Epithelial cell of esophagus (primary cell): Measurements from ENCODE around the gene NOTCH2.

Source experiments
- DNase-seq: peaks from one replicate; pipeline ENCODE4 v3.0.0; 2010; ENCODE audit warnings: low read depth
- H3K4me3 ChIP-seq: 2 replicates; pipeline ENCODE4 v1.5.1; 2011; ENCODE audit warnings: mild to moderate bottlenecking, low read length, control low read depth
- TF ChIP-seq, protein P1 (sequence below): IDR thresholded peaks from 2 replicates; pipeline ENCODE4 v1.5.1; 2011; ENCODE audit warnings: low read depth, mild to moderate bottlenecking, low read length, control low read depth, inconsistent platforms; ENCODE audit not compliant: insufficient read depth; ENCODE audit errors: missing control alignments

NOTCH2 gene

DNA sequence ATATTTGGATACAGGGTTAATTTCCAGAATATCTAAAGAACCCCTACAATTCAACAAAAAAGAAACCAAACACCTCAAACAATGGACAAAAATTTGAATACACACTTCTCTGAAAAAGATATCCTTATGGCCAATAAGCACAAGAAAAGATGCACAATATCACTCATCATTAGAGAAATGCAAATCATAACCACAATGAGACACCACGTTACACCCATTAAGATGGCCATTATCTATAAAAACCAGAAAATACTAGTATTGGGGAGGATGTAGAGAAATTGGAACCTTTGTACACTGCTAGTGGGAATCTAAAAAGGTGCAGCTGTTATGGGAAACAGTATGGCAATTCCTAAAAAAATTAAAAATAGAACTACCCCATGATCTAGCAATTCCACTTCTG lies 178.1 kb downstream of the NOTCH2 start:
- TF ChIP-seq, protein P1, sequence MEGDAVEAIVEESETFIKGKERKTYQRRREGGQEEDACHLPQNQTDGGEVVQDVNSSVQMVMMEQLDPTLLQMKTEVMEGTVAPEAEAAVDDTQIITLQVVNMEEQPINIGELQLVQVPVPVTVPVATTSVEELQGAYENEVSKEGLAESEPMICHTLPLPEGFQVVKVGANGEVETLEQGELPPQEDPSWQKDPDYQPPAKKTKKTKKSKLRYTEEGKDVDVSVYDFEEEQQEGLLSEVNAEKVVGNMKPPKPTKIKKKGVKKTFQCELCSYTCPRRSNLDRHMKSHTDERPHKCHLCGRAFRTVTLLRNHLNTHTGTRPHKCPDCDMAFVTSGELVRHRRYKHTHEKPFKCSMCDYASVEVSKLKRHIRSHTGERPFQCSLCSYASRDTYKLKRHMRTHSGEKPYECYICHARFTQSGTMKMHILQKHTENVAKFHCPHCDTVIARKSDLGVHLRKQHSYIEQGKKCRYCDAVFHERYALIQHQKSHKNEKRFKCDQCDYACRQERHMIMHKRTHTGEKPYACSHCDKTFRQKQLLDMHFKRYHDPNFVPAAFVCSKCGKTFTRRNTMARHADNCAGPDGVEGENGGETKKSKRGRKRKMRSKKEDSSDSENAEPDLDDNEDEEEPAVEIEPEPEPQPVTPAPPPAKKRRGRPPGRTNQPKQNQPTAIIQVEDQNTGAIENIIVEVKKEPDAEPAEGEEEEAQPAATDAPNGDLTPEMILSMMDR, result no peak
- H3K4me3 ChIP-seq, result no peak overlapping the region
- DNase-seq, result no peak

GRCh38 chr1:119888476-119888875 lies 181.0 kb downstream of the NOTCH2 start:
- no peak for DNase-seq
- H3K4me3 ChIP-seq, result no peak overlapping the region
- TF ChIP-seq, protein P1, result no peak

DNA sequence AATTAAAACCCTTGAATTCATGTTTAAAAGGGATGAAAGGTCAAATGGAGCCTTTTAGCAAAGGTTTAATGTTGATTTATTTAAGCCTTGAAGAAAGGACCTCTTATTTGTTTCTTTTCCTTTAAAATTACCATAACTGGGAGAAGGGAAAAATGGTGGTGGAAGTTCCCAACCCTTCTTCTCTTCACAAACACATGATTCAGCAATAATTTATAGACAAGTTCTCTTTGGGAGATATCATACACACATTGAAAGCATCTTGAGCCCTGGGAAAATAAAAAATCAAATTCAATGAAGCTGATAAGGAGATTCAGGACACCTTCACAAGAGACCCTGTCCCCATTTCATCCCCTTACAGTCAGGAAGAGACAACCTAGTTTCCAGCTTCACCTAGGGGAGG lies 182.0 kb downstream of the NOTCH2 start:
- no peak for DNase-seq
- TF ChIP-seq, protein P1, result no peak
- H3K4me3 ChIP-seq, result no peak overlapping the region

GRCh38 chr1:119885903-119886783 lies 183.3 kb downstream of the NOTCH2 start:
- peak; percentile 66 for DNase-seq
- no peak overlapping the region for H3K4me3 ChIP-seq
- TF ChIP-seq, protein P1, result peak; percentile 85

DNA sequence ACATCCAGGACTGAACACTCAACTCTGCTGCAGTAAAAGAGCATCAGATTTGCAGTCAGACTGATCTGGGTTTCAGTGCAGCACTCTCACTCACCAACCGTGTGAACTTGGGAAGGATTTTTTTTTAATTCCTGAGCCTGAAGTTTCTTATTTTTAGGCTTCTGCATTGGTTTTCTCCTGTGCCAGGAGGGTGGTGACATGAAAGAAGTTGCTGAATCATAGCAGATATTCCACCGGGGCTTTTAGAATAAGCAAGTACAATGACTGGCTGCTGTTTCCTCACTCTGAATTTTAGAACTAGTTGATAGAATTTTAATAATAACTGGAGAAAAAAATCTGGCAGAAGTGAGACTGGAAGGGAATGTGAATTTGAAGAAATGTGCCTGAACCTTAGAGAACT lies 184.8 kb downstream of the NOTCH2 start:
- TF ChIP-seq, protein P1, result no peak
- H3K4me3 ChIP-seq, result no peak overlapping the region
- DNase-seq, result no peak

- no peak overlapping the region for H3K4me3 ChIP-seq
- TF ChIP-seq, protein P1, result no peak
Observed at GRCh38 chr1:119883826-119884225, 185.6 kb downstream of the NOTCH2 start.

More at GRCh38 chr1:119883826-119884225, 185.6 kb downstream of the NOTCH2 start:
- no peak for DNase-seq
